HT-29 (cell line): ENCODE measurements around the gene PDE4DIP. TPM values are rescaled to one million over a fixed set of nuclear protein-coding genes. Genes with fewer than 3 reads are reported as not detected.
"Not testable (repeated sequence)": the region's sequence is repeated elsewhere in the genome, so short reads cannot be mapped to it uniquely, and the experiment has no call there.

ENCODE experiments used
- DNase-seq: peaks from one replicate; pipeline ENCODE4 v3.0.0-alpha.2; 2015; ENCODE audit warnings: low spot score
- total RNA-seq: library from RNA; depleted of rRNA; stranded (reverse); fragments of >200 nt; shearing (Covaris generic); gene quantifications from 2 replicates; pipeline ENCODE4 v1.2.3, GENCODE V29; 2014

Gene PDE4DIP
- total RNA-seq, 1 experiment from 2014 or later: 7.3 TPM

DNA sequence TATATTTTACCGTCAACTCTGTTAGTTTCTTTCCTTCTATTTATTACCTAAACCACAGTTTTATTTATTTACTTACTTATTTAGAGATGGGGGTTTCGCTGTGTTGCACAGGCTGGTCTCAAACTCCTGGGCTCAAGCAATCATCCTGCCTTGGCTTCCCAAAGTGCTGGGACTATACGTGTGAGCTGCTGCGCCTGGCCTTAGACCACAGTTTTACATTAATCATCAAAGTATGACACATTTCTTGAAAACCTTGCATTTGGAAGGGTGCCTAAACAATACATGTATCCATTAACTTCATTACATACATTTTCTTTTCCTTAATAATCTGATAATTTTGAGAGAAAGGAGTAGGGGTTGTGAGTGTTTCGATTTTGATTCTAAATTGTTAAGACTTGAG, 124.9 kb downstream of the PDE4DIP start:
- not testable (repeated sequence) for DNase-seq

- not testable (repeated sequence) for DNase-seq
These were observed 131.2 kb downstream of the PDE4DIP start for GRCh38 chr1:148975453-148975852.

DNA sequence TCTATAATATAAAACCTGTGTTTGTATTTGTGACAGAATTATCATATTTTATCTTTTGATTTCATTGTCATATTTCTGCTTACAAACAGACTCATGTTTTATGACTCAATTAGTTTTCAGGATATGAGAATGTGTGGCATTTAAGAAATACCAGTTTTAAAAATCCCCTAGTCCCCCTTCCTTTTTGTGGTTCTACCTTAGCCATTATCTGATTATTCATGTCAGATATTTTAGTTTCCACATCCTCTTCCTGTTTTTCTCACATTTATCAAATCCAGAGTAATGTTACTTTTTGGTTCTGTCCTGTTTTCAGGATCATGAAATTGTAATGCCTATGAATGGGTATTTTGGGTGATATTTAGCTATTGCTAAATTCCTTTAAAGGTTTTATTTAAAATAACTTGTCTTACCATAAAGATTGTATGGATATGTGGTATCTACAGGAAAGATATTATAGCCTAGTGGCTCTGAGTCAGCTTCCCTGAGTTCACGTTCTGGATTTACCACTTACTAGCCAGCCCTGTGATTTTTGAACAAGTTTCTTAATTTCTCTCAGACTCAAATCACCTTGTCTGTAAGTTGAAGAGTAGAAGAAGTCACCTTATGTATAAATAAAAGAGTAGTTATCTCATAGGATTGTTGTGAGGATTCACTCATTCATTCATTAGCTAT, 131.8 kb downstream of the PDE4DIP start:
- not testable (repeated sequence) for DNase-seq

DNA sequence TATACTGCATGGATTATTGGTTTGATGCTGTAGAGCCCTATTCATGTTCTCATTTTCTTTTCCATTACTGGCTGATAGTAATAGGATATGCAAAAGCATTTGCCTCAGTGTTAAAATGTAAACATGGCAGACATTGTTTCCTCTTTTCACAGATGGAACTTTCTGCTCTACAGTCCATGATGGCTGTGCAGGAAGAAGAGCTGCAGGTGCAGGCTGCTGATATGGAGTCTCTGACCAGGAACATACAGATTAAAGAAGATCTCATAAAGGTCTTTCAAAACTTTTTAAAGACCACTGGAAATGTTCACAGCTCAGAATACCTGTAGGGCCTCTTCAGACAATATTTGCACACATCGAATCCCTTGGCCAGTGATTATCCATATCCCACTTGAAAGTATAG, 133.6 kb downstream of the PDE4DIP start:
- not testable (repeated sequence) for DNase-seq

DNA sequence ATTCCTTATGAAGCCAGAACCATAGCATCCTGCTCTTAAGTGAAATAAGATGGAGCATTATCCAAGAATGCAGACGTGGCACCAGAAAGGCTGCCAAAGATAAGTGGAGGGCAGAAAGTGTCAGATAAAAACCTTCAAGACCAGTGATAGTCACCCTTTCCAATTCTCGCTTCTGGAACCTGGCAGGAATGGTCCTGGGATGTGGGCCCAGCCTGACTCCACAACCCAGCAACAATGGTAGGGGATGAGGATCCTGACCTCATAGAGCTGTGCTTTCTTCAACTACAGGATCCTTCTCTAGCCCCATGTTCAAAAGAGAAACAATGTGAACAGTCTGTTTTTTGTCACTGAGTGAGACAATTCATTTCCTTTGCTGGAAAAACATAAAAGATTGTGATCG, 145.2 kb downstream of the PDE4DIP start:
- not testable (repeated sequence) for DNase-seq

DNA sequence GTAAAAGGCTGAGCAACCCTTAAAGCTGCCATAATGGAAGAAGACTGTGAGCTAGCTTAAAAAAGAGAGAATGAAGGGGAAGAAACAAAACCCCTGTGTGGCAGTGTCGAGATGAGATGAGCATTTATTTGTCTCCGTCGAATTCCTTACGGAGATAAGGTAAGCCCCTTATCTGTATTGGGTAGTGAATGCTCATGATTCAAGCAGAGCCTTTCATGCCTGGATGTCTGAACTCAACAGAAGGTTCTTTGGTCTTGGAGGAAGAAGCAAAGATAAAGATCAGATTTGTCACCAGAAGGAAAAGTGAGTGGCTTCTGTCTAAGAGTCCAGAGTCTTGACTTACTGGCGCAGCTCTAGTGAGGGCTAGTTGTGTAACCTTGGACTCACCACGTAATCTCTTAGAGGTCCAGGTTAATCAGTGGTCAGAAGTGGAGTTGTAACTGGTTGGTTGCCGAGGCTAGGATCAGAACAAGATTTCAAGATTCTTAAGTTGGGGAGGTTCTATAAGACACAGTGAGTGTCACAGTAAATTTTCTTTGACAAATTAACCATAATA, 146.1 kb downstream of the PDE4DIP start:
- not testable (repeated sequence) for DNase-seq

DNA sequence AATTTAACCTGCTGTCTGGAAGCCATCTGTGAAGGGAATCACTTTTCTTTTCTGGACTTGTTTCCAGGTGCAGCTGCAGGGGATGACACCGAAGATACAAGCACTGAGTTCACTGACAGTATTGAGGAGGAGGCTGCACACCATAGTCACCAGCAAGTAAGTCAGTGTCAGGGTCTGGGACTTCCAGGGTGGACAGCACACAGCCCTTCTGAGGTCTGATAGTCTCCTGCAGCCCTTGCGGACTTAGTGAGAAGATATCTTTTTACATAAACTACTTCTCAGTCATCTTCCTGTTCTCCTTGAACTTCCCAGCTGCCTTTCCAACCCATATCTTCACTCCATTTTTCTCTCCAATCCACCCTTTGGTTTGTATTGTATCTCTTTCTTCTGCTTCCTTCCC, 147.6 kb downstream of the PDE4DIP start:
- DNase-seq: not testable (repeated sequence)

GRCh38 chr1:148992364-148992763, 148.1 kb downstream of the PDE4DIP start:
- not testable (repeated sequence) for DNase-seq

- not testable (repeated sequence) for DNase-seq
These were observed 152.4 kb downstream of the PDE4DIP start for GRCh38 chr1:148996449-148997224.

DNA sequence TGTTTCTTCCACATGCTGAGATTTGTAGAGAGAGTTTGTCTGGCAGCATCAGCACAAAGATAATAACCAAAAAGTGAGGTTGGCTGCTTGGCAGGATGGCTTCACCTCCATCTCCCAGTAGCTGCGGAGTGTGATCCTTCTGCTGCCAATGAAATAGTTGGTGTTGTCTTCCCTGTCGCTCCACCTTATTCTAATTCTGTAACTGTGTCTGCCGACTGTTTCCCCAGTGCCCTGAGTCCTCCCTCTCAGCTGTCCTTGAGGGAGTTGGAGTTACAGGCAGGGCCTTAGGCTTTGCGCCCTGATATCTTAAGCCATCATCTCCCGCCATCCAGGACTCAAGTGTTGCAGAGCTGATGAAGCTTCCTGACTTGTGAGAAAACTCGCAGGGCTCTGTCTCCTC, 153.2 kb downstream of the PDE4DIP start:
- not testable (repeated sequence) for DNase-seq

DNA sequence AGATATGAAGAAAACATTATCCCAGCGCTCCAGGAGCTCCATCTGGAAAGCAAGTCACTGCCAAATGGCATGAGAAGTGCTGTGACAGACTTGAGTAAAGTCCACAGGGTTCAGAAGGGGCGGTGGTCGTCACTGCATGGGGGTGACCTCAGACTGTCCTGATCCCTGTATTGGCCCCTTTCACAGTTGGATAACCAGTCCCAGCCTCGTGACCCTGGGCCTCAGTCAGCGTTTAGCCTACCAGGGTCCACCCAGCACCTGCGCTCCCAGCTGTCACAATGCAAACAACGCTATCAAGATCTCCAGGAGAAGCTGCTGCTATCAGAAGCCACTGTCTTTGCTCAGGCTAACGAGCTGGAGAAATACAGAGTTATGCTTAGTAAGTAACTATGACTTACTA, 158.4 kb downstream of the PDE4DIP start:
- DNase-seq: not testable (repeated sequence)

DNA sequence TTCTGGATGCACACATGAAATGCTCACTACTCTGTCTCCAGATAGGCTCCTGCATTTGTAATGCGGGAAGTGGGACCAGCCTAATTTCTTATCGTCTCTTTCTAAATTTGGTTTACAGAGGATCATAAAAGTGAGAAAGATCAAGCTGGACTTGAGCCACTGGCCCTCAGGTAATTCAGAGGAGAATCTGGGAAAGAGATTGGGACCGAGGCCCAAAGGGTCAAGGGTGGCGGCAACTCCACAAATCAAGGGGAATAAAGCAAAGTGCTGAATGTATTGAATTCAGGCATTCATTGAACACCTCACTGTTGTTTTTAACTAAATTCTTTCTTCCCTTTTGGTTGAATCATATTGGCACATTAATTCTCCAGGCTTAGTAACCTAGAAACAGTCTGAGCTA, 164.1 kb downstream of the PDE4DIP start:
- not testable (repeated sequence) for DNase-seq

DNA sequence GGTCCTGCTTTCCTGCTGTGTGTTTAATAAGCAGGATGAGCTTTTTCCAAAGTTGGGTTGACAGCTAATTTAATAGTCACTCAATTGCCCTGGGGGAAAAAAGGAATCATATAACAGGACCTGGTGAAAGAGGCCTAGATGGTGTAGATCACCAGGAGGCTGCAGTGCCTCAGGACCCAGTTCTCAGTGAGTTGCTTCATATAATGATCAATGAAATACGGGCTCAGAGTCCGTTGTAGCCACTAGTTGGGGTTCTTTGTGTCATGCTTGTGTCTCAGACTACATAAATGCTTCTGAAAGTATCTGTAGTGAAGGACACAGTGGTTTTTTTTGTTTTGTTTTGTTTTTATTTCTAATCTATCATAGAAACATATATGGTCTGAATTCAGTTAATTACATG, 164.5 kb downstream of the PDE4DIP start:
- not testable (repeated sequence) for DNase-seq

- not testable (repeated sequence) for DNase-seq
These were observed 165.5 kb downstream of the PDE4DIP start for GRCh38 chr1:149009761-149010160.

DNA sequence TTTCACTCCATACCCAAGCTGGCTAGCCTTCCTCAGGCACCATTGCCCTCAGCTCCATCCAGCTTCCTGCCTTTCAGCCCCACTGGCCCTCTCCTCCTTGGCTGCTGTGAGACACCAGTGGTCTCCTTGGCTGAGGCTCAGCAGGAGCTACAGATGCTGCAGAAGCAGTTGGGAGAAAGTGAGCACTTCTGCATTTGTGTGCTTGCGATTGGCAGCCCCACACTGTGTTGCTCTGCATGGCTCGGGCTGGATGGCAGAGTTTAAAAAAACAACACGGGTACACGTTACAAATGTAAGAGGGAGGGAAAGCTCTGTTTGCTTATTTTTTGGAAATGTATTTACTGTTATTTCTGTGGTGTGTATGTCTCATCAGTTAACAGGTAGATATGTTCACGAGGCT, 168.4 kb downstream of the PDE4DIP start:
- DNase-seq: not testable (repeated sequence)

DNA sequence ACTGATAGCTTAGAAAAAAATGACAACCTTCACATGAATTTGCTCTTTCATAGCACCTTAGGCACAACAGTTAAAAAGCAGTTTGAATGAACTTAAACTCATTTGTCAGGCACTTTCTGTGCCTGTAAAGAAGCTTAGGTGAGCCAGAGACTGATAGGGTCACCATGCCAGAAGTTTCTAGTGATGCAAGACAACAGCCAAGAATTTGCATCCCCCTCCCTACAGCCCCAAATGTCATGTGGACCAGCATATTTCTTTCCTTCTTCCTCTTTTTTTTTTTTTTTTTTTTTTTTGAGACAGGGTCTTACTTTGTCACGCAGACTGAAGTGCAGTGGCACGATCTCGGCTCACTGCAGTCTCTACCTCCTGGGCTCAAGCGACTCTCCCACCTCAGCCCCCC, 169.3 kb downstream of the PDE4DIP start:
- not testable (repeated sequence) for DNase-seq

GRCh38 chr1:149015522-149015921, 171.3 kb downstream of the PDE4DIP start:
- not testable (repeated sequence) for DNase-seq

- DNase-seq: not testable (repeated sequence)
These were observed 172.4 kb downstream of the PDE4DIP start for GRCh38 chr1:149016626-149017025.

GRCh38 chr1:149018577-149018976, 174.3 kb downstream of the PDE4DIP start:
- not testable (repeated sequence) for DNase-seq

- DNase-seq: not testable (repeated sequence)
These were observed 180.1 kb downstream of the PDE4DIP start for GRCh38 chr1:149024327-149024726.

DNA sequence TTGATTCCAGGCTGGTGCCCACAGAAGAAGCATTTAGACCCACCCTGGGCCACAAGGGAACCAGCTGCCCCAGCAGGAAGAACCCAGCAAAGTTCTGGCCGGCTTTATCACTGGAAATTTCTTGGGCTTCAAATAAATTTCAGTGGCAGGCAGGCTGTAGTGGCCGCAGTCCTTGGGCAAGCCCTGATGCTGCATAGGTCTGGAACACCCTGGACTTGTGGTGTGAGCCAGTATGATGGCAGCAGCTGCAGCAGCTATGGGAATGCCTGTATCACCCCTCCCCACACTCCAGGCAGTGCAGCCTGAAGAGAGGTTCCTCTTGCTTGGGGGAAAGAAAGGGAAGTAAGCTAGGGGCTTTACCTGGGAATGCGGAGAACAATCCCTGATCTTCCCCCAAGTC, 189.7 kb downstream of the PDE4DIP start:
- not testable (repeated sequence) for DNase-seq

DNA sequence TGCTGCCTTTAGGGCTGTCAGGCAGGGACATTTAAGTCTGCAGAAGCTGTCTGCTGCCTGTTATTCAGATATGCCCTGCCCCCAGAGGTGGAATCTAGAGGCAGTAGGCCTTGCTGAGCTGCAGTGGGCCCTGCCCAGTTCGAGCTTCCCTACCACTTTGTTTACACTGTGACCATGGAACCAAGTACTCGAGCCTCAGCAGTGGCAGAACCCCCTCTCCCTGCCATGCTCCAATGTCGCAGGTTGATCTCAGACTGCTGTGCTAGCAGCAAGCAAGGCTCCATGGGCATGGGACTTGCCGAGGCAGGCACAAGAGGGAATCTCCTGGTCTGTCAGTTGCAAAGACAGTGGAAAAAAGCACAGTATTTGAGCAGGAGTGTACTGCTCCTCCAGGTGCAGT, 198.8 kb downstream of the PDE4DIP start:
- DNase-seq: not testable (repeated sequence)
